Lower leg skin (tissue), 4 donors: Measurements from ENCODE around the gene RNMT. TPM values are rescaled to one million over a fixed set of nuclear protein-coding genes. Genes with fewer than 3 reads are reported as not detected.

Experiments
- DNase-seq, 2 donors: peaks; one replicate each; pipeline ENCODE4 v3.0.0-alpha.2; 2019; ENCODE audit warnings: low spot score in 2 of 2
- H3K4me3 ChIP-seq: fragments of 200-600 bp; sonication (generic); 2 replicates; pipeline ENCODE4 v1.5.1; 2017; ENCODE audit warnings: mild to moderate bottlenecking, low read depth; ENCODE audit not compliant: poor library complexity, severe bottlenecking
- POLR2A ChIP-seq, 2 donors: fragments of 450-650 bp; IDR thresholded peaks; one replicate each; pipeline ENCODE4 v1.6.1; 2016 to 2017; ENCODE audit warnings: antibody characterized with exemption in 2 of 2, mild to moderate bottlenecking in 1 of 2, moderate library complexity in 1 of 2
- WGBS, 2 donors: methylation state at CpG; one replicate each; pipeline ENCODE4 v1.1.5; 2018; 5-methylcytosine and 5-hydroxymethylcytosine counted together
- intact Hi-C: fragments of 100-400 bp; cut with DNase I; formaldehyde crosslinking; loops from one replicate; pipeline ENCODE4 v1.15.0; 2023; ENCODE audit warnings: low total_unique reads
- total RNA-seq, 4 donors: library from RNA; depleted of rRNA; stranded (reverse); fragments of >200 nt; gene quantifications; one replicate each; pipeline ENCODE4 v1.1.0, GENCODE V29; 2016
- TF ChIP-seq, protein P1 (sequence below), 3 donors: fragments of 450-650 bp; IDR thresholded peaks; one replicate each; pipeline ENCODE4 v1.5.1; 2016; ENCODE audit warnings: antibody characterized with exemption in 3 of 3, mild to moderate bottlenecking in 3 of 3, moderate library complexity in 2 of 3

RNMT gene
- total RNA-seq, 4 donors from 2014 or later = 19.3 to 24.2 (median 21.6) TPM

DNA sequence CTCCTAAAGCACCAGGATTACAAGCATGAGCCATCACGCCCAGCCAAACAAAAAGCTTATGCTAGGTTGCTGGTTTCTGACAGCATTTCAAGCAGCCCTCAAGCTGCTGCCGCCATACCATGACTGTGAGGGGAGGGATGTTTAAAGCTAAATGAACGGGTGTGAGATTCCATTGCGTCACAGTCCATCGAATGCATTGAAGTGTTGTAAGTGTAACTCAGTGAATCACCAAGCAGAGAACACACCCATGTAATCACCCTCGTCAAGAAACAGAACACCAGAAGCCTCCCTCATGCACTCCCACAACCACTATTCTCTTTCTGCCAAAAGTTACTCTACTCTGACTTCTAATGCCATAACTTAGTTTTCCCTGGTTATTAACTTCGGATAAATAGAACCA lies 64.7 kb downstream of the RNMT start:
- intact Hi-C loops = no loop called here
- no peak for DNase-seq
- TF ChIP-seq, protein P1, sequence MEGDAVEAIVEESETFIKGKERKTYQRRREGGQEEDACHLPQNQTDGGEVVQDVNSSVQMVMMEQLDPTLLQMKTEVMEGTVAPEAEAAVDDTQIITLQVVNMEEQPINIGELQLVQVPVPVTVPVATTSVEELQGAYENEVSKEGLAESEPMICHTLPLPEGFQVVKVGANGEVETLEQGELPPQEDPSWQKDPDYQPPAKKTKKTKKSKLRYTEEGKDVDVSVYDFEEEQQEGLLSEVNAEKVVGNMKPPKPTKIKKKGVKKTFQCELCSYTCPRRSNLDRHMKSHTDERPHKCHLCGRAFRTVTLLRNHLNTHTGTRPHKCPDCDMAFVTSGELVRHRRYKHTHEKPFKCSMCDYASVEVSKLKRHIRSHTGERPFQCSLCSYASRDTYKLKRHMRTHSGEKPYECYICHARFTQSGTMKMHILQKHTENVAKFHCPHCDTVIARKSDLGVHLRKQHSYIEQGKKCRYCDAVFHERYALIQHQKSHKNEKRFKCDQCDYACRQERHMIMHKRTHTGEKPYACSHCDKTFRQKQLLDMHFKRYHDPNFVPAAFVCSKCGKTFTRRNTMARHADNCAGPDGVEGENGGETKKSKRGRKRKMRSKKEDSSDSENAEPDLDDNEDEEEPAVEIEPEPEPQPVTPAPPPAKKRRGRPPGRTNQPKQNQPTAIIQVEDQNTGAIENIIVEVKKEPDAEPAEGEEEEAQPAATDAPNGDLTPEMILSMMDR (IDR thresholded peaks at IDR 0.05) = no peak
- no peak for TF ChIP-seq POLR2A (IDR thresholded peaks at IDR 0.05)
- H3K4me3 ChIP-seq = no peak overlapping the region
- whole genome bisulfite sequencing, 2 donors = 50 to 56% methylated on average over 7 of the region's 7 CpGs

DNA sequence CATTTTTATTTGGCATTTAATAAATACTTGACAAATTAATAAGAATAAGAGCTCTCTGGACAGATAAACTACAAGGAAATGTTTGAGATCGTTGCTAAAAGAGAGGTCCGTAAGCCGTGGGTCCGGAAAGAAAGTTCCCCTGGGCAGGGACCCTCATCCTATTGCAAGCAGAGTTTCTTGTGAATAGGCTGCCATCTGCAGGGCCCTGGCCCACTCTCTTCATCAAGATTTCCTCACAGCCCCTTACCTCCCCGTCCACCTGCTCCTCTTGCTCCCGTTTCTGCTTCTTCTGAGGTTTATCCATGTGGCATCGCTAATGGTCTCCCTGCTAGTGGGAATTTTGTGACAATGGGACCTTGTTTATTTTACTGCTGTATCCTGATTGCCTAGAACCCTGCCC lies 67.3 kb downstream of the RNMT start:
- no peak overlapping the region for H3K4me3 ChIP-seq
- no peak for TF ChIP-seq POLR2A (IDR thresholded peaks at IDR 0.05)
- TF ChIP-seq, protein P1 (IDR thresholded peaks at IDR 0.05) = no peak
- 51% methylated on average over 7 of the region's 7 CpGs for WGBS, 2 donors
- DNase-seq = no peak
- intact Hi-C loops = no loop called here

DNA sequence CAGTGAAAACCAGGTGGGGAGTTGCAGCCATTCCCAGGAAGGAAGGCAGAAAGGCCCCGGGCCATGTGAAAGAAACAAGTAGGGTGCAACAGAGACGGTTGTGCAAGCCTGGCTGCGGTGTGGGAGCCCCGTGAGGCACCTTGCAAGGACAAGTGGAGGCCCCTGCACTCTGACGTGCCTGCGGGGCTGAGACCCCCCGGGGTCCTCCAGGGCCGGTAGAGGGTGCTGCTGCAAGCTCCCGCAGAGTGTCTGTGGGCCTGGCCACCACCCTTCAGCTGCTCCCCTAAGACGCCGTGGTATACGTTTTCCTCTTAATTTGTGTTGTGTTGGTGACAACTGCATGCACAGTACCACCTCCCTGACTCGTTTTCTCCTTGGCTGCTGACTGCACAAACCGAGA lies 70.0 kb downstream of the RNMT start:
- 66 to 71% methylated on average over 14 of the region's 14 CpGs for WGBS, 2 donors
- no peak overlapping the region for H3K4me3 ChIP-seq
- DNase-seq = no peak
- TF ChIP-seq POLR2A (IDR thresholded peaks at IDR 0.05) = no peak
- TF ChIP-seq, protein P1 (IDR thresholded peaks at IDR 0.05) = no peak
- intact Hi-C loops = no loop called here

DNA sequence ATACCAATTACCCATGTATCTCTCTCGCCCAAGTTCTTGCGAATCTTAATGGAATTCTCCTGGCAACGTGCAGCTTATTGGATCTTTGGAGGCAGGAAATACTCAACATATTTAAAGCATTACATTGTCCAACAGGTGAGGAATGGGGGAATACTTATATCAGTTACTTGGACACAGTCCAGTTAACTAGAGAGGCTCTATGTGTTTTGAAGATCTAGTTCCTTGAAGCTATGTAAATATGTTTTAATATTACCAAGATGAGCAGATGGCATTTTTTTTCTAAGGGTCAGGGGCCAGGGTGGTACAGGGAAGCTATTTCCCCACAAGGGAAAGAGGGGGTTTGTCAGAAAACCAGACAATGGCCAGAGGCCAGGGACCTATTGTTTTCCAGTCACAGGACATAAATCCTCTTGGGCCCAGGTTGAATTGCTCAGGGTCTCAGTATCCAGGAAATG lies 70.7 kb downstream of the RNMT start:
- TF ChIP-seq POLR2A (IDR thresholded peaks at IDR 0.05) = no peak
- TF ChIP-seq, protein P1 (IDR thresholded peaks at IDR 0.05) = no peak
- H3K4me3 ChIP-seq = no peak overlapping the region
- no peak for DNase-seq
- intact Hi-C loops = no loop called here
- 24 to 25% methylated on average over 3 of the region's 3 CpGs for WGBS, 2 donors

DNA sequence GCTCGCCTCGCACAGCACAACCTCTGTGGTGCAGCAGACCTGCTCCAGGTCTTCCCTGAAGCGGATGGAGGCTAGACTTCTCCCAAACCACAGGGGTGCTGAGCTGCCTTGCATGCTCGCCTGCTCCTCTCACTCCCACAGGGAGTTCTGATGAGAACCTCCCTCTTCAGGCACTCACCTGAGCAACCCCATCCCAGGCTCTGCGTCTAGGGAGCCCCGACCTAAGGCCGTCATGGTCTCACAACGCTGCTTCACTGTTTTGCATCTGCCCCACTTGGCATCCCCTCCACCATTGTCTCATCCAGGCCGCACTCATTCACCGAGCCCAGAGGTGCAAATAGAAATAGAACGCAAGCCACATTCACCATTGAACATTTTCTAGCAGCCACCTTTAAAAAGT lies 72.9 kb downstream of the RNMT start:
- peak in 1 of 2 donors; percentile 56 for DNase-seq
- no peak overlapping the region for H3K4me3 ChIP-seq
- 89 to 91% methylated on average over 11 of the region's 11 CpGs for WGBS, 2 donors
- TF ChIP-seq POLR2A (IDR thresholded peaks at IDR 0.05) = no peak
- TF ChIP-seq, protein P1 (IDR thresholded peaks at IDR 0.05) = no peak
- intact Hi-C loops = no loop called here
